Measurements from ENCODE around the gene SIGLEC6.

SIGLEC6 gene

DNA sequence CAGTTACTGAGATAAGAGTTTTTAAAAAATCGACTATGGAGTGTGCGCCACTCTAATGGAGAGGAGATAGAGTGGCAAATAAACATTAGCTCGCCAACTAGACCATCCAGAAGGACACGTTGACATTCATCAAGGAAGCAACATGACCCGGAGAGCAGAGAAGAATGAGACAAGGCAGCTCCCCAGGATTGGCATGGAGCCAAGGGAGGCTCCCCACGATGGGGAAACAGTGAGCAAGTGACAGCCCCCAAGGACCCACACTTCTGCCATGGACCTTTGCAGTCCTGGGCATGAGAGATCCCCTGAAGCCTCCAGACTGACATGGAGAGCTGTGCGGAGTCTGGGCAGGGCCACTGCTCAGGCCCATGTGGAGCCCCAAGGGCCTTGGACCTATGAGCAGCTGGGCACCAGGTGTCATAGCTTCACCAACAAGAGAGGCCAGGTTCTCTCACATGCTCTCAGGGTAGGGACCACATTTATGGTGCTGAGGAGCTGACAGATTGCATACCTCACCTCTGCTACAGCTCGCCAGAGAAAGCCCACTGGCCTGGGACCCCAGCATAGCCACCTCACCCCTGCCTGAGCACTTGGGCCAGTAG, 6.7 kb downstream of the SIGLEC6 start:
- no peak for TF ChIP-seq CTCF (IDR thresholded peaks at IDR 0.05; ENCODE audit: borderline replicate concordance, insufficient read depth, low read depth, low read length)
- H3K4me3 ChIP-seq (ENCODE audit: low read depth, low read length): no peak overlapping the region

- H3K4me3 ChIP-seq (ENCODE audit: low read depth, low read length): no peak overlapping the region
- TF ChIP-seq CTCF (IDR thresholded peaks at IDR 0.05; ENCODE audit: borderline replicate concordance, insufficient read depth, low read depth, low read length): no peak
Measured at GRCh38 chr19:51521781-51522180, 9.7 kb downstream of the SIGLEC6 start.

DNA sequence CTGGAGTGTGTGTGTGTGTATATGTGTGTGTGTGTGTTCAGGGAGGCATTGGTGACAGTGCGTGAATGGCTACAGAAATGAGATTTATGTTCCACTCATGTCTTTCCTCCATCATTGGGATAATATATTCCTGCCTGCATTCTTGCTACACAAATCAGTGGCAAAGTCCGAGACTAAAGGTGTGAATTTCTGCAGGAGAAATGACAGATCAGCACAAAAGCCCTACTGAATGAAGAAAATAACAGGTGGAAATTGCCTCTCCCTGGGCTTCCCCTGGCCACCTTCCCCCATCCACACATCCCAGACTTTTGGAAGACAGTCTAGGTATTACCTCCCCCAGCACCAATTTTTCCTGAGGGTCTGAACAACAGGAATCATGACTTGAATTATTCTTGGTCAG, 10.1 kb downstream of the SIGLEC6 start:
- no peak overlapping the region for H3K4me3 ChIP-seq (ENCODE audit: low read depth, low read length)
- no peak for TF ChIP-seq CTCF (IDR thresholded peaks at IDR 0.05; ENCODE audit: borderline replicate concordance, insufficient read depth, low read depth, low read length)

DNA sequence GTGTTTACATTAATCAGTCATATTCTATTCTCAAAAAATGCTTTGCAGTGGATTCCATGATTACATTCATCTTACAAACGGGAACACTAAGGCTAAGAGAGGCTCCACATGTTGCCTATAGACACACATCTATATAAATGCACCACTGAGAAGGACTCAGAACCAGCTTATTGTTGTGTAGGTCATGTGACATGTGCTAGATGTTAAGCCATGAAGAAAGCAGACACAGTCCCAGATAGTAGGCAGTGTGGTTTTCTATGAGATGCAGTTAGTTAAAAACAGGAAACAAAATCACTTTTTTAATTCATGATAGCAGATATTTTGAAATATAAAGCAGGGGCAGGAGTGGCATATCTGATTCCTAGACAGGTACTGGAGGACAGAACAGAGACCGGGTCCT, 10.7 kb downstream of the SIGLEC6 start:
- no peak overlapping the region for H3K4me3 ChIP-seq (ENCODE audit: low read depth, low read length)
- no peak for TF ChIP-seq CTCF (IDR thresholded peaks at IDR 0.05; ENCODE audit: borderline replicate concordance, insufficient read depth, low read depth, low read length)

GRCh38 chr19:51514866-51515481, 16.5 kb downstream of the SIGLEC6 start:
- TF ChIP-seq CTCF (IDR thresholded peaks at IDR 0.05; ENCODE audit: borderline replicate concordance, insufficient read depth, low read depth, low read length): peak; percentile 74

GRCh38 chr19:51513968-51514367, 17.5 kb downstream of the SIGLEC6 start:
- H3K4me3 ChIP-seq (ENCODE audit: low read depth, low read length): no peak overlapping the region

More at GRCh38 chr19:51514866-51515481, 16.5 kb downstream of the SIGLEC6 start:
- H3K4me3 ChIP-seq (ENCODE audit: low read depth, low read length): no peak overlapping the region

More at GRCh38 chr19:51513968-51514367, 17.5 kb downstream of the SIGLEC6 start:
- TF ChIP-seq CTCF (IDR thresholded peaks at IDR 0.05; ENCODE audit: borderline replicate concordance, insufficient read depth, low read depth, low read length): no peak

Measured in GM12875 (cell line).